HG03520 (cell line): ENCODE measurements around the gene TIMM44.
"Not testable (repeated sequence)": the region's sequence is repeated elsewhere in the genome, so short reads cannot be mapped to it uniquely, and the experiment has no call there.

Experiments
- ATAC-seq: cut with Tn5 transposase; IDR thresholded peaks from one replicate; pipeline ENCODE4 v1.9.1; 2021; ENCODE audit warnings: mild to moderate bottlenecking, moderate library complexity; ENCODE audit not compliant: unreplicated experiment

The TIMM44 gene

GRCh38 chr19:7977021-7977722 is 33.7 kb upstream of the TIMM44 start:
- no peak for ATAC-seq

GRCh38 chr19:7976461-7976860 is 33.0 kb upstream of the TIMM44 start:
- ATAC-seq, result no peak

- no peak for ATAC-seq
Observed at GRCh38 chr19:7975037-7975436, 31.6 kb upstream of the TIMM44 start.

GRCh38 chr19:7973883-7974282 is 30.4 kb upstream of the TIMM44 start:
- ATAC-seq, result no peak

GRCh38 chr19:7971553-7972520 is 28.4 kb upstream of the TIMM44 start:
- no peak for ATAC-seq

- ATAC-seq, result no peak
Observed at GRCh38 chr19:7970716-7971448, 27.4 kb upstream of the TIMM44 start.

- no peak for ATAC-seq
Observed at GRCh38 chr19:7969555-7969939, 26.1 kb upstream of the TIMM44 start.

GRCh38 chr19:7968796-7969554 is 25.5 kb upstream of the TIMM44 start:
- ATAC-seq, result no peak

GRCh38 chr19:7968008-7968795 is 24.7 kb upstream of the TIMM44 start:
- no peak for ATAC-seq

- ATAC-seq, result no peak
Observed at GRCh38 chr19:7965921-7966665, 22.6 kb upstream of the TIMM44 start.

- no peak for ATAC-seq
Observed at GRCh38 chr19:7965259-7965841, 21.9 kb upstream of the TIMM44 start.

GRCh38 chr19:7963566-7963965 is 20.1 kb upstream of the TIMM44 start:
- ATAC-seq, result no peak

- no peak for ATAC-seq
Observed at GRCh38 chr19:7962644-7963268, 19.3 kb upstream of the TIMM44 start.

GRCh38 chr19:7961920-7962626 is 18.6 kb upstream of the TIMM44 start:
- ATAC-seq, result no peak

GRCh38 chr19:7961082-7961481 is 17.6 kb upstream of the TIMM44 start:
- ATAC-seq, result not testable (repeated sequence)

GRCh38 chr19:7959211-7959610 is 15.7 kb upstream of the TIMM44 start:
- no peak for ATAC-seq

GRCh38 chr19:7955696-7956095 is 12.2 kb upstream of the TIMM44 start:
- no peak for ATAC-seq

- ATAC-seq, result no peak
Observed at GRCh38 chr19:7953576-7953975, 10.1 kb upstream of the TIMM44 start.
